ENCODE measurements around the gene KIAA2012.

Gene KIAA2012

GRCh38 chr2:202105025-202105424, 32.0 kb downstream of the KIAA2012 start:
- Histone ChIP-seq H3K4me1 (ENCODE audit: insufficient read depth, low read length) (no peaks in the 10 kb centered on the region), H3K9me3 (ENCODE audit: insufficient read depth, low read length, severe bottlenecking) (no peaks in the 10 kb centered on the region), H3K27me3 (ENCODE audit: insufficient read depth, low read length, poor library complexity) (peaks cover 20% of the 10 kb centered on the region), H3K36me3 (ENCODE audit: insufficient read depth, low read length) (no peaks in the 10 kb centered on the region), H4K20me1 (ENCODE audit: insufficient read depth, low read length) (no peaks in the 10 kb centered on the region), H3K79me2 (ENCODE audit: insufficient read depth, low read length) (no peaks in the 10 kb centered on the region), H3K4me2 (ENCODE audit: insufficient read depth, low read length) (no peak overlapping the region), H3K4me3 (ENCODE audit: low read depth in 1 of 2, low read length in 2 of 2) (no peak overlapping the region), H3K27ac (ENCODE audit: low read length) (no peak overlapping the region), H3K9ac (ENCODE audit: low read depth, low read length) (no peak overlapping the region), H2AFZ (ENCODE audit: low read depth, low read length) (no peak overlapping the region)
- TF ChIP-seq EZH2 (IDR thresholded peaks at IDR 0.05; ENCODE audit: borderline replicate concordance, low read depth, low read length, severe bottlenecking), result no peak
- no peak for TF ChIP-seq CTCF (IDR thresholded peaks at IDR 0.05; ENCODE audit: borderline replicate concordance, extremely low read depth, low read length, poor library complexity, severe bottlenecking)
- no peak for ATAC-seq (ENCODE audit: insufficient read depth, low read depth)
- DNase-seq, result no peak

- H3K36me3 ChIP-seq (ENCODE audit: insufficient read depth, low read length), result no peaks in the 10 kb centered on the region
- H3K9me3 ChIP-seq (ENCODE audit: insufficient read depth, low read length, severe bottlenecking), result no peaks in the 10 kb centered on the region
- no peaks in the 10 kb centered on the region for H3K4me1 ChIP-seq (ENCODE audit: insufficient read depth, low read length)
- no peaks in the 10 kb centered on the region for H4K20me1 ChIP-seq (ENCODE audit: insufficient read depth, low read length)
- no peak for DNase-seq
- H3K4me2 ChIP-seq (ENCODE audit: insufficient read depth, low read length), result no peak overlapping the region
- TF ChIP-seq EZH2 (IDR thresholded peaks at IDR 0.05; ENCODE audit: borderline replicate concordance, low read depth, low read length, severe bottlenecking) (no peak), CTCF (IDR thresholded peaks at IDR 0.05; ENCODE audit: borderline replicate concordance, extremely low read depth, low read length, poor library complexity, severe bottlenecking) (no peak)
- no peak for ATAC-seq (ENCODE audit: insufficient read depth, low read depth)
- no peaks in the 10 kb centered on the region for H3K79me2 ChIP-seq (ENCODE audit: insufficient read depth, low read length)
- H3K9ac ChIP-seq (ENCODE audit: low read depth, low read length), result no peak overlapping the region
- H3K27ac ChIP-seq (ENCODE audit: low read length), result no peak overlapping the region
- H3K27me3 ChIP-seq (ENCODE audit: insufficient read depth, low read length, poor library complexity), result peaks cover 18% of the 10 kb centered on the region
- H2AFZ ChIP-seq (ENCODE audit: low read depth, low read length), result no peak overlapping the region
- H3K4me3 ChIP-seq (ENCODE audit: low read depth in 1 of 2, low read length in 2 of 2), result no peak overlapping the region
These were observed 35.3 kb downstream of the KIAA2012 start for GRCh38 chr2:202108345-202108744.

GRCh38 chr2:202109139-202109736, 36.2 kb downstream of the KIAA2012 start:
- no peaks in the 10 kb centered on the region for H3K79me2 ChIP-seq (ENCODE audit: insufficient read depth, low read length)
- H3K9me3 ChIP-seq (ENCODE audit: insufficient read depth, low read length, severe bottlenecking), result no peaks in the 10 kb centered on the region
- TF ChIP-seq CTCF (IDR thresholded peaks at IDR 0.05; ENCODE audit: borderline replicate concordance, extremely low read depth, low read length, poor library complexity, severe bottlenecking) (no peak), EZH2 (IDR thresholded peaks at IDR 0.05; ENCODE audit: borderline replicate concordance, low read depth, low read length, severe bottlenecking) (no peak)
- DNase-seq, result no peak
- H2AFZ ChIP-seq (ENCODE audit: low read depth, low read length), result no peak overlapping the region
- H4K20me1 ChIP-seq (ENCODE audit: insufficient read depth, low read length), result no peaks in the 10 kb centered on the region
- no peaks in the 10 kb centered on the region for H3K36me3 ChIP-seq (ENCODE audit: insufficient read depth, low read length)
- no peak overlapping the region for H3K9ac ChIP-seq (ENCODE audit: low read depth, low read length)
- H3K27me3 ChIP-seq (ENCODE audit: insufficient read depth, low read length, poor library complexity), result peaks cover 18% of the 10 kb centered on the region
- no peaks in the 10 kb centered on the region for H3K4me1 ChIP-seq (ENCODE audit: insufficient read depth, low read length)
- H3K4me2 ChIP-seq (ENCODE audit: insufficient read depth, low read length), result no peak overlapping the region
- no peak overlapping the region for H3K4me3 ChIP-seq (ENCODE audit: low read depth in 1 of 2, low read length in 2 of 2)
- no peak overlapping the region for H3K27ac ChIP-seq (ENCODE audit: low read length)
- no peak for ATAC-seq (ENCODE audit: insufficient read depth, low read depth)

All from DND-41 (cell line).